Effector memory CD4-positive, alpha-beta T cell (primary cell): Measurements from ENCODE around the gene SETD1B.
A peak's percentile ranks its signal among the peaks of the same experiment; 100 is the strongest.
"Not testable (repeated sequence)": the region's sequence is repeated elsewhere in the genome, so short reads cannot be mapped to it uniquely, and the experiment has no call there.

Source experiments
- DNase-seq, 3 donors: peaks; one replicate each; pipeline ENCODE4 v3.0.0-alpha.2; 2020
- H3K27ac ChIP-seq: 2 replicates; pipeline ENCODE4 v1.7.0; 2013; ENCODE audit warnings: mild to moderate bottlenecking, low read length, moderate library complexity; ENCODE audit not compliant: insufficient read depth, poor library complexity, severe bottlenecking
- H3K27me3 ChIP-seq: replicated peaks from 2 replicates; pipeline ENCODE4 v1.7.0; 2013; ENCODE audit warnings: mild to moderate bottlenecking, low read length; ENCODE audit not compliant: insufficient read depth, control insufficient read depth, poor library complexity, severe bottlenecking
- H3K36me3 ChIP-seq: 2 replicates; pipeline ENCODE4 v1.7.0; 2013; ENCODE audit warnings: mild to moderate bottlenecking, low read length, moderate library complexity; ENCODE audit not compliant: control insufficient read depth, insufficient read depth
- H3K4me1 ChIP-seq: 2 replicates; pipeline ENCODE4 v1.7.0; 2013; ENCODE audit warnings: low read length, mild to moderate bottlenecking; ENCODE audit not compliant: control insufficient read depth, insufficient read depth, poor library complexity, severe bottlenecking
- H3K4me3 ChIP-seq: 2 replicates; pipeline ENCODE4 v1.7.0; 2013; ENCODE audit warnings: low read length, low read depth, mild to moderate bottlenecking; ENCODE audit not compliant: insufficient read depth, poor library complexity, severe bottlenecking
- H3K9me3 ChIP-seq: 2 replicates; pipeline ENCODE4 v1.7.0; 2013; ENCODE audit warnings: mild to moderate bottlenecking, low read length, moderate library complexity; ENCODE audit not compliant: control insufficient read depth

The SETD1B gene

GRCh38 chr12:121789800-121790728 is 13.7 kb upstream of the SETD1B start:
- DNase-seq, result peak; percentile 93 to 94 (median 94)
- Histone ChIP-seq H3K4me1 (peaks cover 80% of the 10 kb centered on the region), H3K27ac (peak overlapping the region; percentile 99), H3K9me3 (no peaks in the 10 kb centered on the region), H3K4me3 (peak overlapping the region; percentile 50), H3K36me3 (no peaks in the 10 kb centered on the region), H3K27me3 (no peaks in the 10 kb centered on the region)

DNA sequence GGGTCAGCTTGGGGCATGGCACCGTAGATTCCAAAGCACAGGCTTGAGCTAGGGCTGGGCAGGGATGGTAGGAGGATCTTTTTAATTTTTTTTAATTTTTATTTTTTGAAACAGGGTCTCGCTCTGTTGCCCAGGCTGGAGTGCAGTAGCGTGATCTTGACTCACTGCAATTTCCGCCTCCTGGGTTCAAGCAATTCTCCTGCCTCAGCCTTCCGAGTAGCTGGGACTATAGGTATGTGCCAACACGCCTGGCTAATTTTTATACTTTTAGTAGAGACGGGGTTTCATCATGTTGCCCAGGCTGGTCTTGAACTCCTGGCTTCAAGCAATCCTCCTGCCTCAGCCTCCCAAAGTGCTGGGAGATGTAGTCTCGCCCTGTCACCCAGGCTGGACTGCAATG is 13.0 kb upstream of the SETD1B start:
- H3K27ac ChIP-seq, result peak overlapping the region; percentile 99
- DNase-seq, H3K36me3 ChIP-seq, H3K9me3 ChIP-seq, H3K27me3 ChIP-seq: not testable (repeated sequence)
- peaks cover 78% of the 10 kb centered on the region for H3K4me1 ChIP-seq
- H3K4me3 ChIP-seq, result peak overlapping the region; percentile 35

DNA sequence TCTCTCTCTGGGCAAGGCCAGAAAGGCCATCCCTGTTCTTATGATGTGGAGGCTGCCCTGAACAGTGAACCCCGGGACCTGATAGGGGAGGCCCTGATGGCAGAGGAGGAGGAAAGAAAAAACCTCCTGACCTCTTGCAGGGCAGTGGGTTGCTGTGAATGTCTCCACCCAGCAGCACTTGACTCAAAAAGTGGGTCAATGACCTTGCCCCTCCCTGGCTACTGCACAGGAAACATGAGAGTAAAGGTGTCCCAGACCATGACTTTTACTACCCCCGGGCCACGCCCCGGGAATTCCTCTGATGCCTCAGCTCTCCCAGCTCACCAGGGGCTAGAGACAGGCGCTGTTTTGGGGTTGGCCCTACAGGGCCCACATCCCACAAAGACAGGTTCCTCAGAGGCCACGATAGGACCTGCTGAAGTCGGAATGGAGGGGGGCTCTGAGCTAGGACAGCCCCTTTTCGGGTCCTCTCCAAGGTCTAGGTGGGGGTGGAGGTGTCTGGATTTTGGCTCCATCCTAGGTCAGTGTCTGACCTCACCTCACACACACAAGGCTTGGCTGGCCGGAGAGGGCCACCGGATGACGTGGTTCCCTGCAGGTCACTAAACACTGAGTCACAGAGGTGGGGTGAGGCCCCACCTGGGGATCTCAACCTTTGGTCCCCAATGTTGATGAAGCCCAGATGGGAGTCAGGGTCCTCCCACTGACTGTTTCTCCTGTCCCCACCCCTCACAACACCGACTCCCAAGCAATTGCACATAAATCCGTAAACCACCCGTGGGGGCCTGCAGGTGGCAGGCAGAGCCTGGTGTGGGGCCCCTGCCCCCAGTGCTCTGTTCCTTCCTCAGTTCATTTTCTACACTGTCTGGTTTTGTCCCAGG is 11.9 kb upstream of the SETD1B start:
- Histone ChIP-seq H3K27ac (peak overlapping the region; percentile 99), H3K4me3 (peak overlapping the region; percentile 86), H3K4me1 (peaks cover 67% of the 10 kb centered on the region), H3K27me3 (no peaks in the 10 kb centered on the region), H3K9me3 (no peaks in the 10 kb centered on the region), H3K36me3 (peaks cover 3% of the 10 kb centered on the region)
- peak in 2 of 3 donors; percentile 59 to 64 for DNase-seq

DNA sequence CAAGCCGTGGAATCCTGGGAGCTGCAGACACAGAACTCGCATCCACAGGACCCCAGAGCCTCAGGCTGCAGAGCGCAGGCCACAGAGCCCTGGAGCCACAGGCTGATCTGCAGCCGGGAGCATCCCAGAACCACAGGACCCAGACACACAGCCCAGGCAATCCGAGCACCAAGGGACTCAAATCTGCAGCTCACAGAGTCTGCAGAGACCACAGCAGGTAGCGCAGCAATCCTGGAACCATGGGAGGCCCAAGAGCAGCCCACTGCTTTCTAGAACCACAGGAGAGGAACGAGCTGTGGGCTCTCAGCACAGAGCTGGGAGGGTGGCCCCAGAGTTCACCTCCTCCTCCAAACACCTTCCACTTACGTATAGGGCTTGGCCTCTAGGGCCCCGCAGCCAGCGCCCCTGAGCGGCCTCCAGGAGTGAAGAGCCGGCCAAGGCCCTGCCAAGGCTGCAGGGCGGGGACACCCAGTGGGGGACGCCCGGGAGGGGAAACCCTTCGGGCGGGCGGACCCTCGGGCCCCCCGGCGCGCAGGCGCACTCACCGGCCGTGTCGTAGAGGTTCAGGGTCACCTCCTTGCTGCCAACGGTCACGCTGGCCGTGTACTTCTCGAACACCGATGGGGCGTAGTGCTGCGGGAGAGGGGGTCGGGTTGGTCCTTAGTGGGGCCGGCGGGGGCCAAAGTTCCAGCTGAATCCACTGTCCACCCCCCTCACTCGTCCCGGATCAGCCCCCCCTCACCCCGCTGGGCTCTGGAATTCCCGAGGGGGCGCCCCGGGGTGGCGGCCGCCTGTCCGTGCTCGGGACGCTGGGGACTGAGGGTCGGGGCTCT is 11.0 kb upstream of the SETD1B start:
- Histone ChIP-seq H3K27me3 (no peaks in the 10 kb centered on the region), H3K4me1 (peaks cover 60% of the 10 kb centered on the region), H3K27ac (peak overlapping the region; percentile 99), H3K36me3 (peaks cover 10% of the 10 kb centered on the region), H3K4me3 (peak overlapping the region; percentile 86), H3K9me3 (no peaks in the 10 kb centered on the region)
- peak in 1 of 3 donors; percentile 50 for DNase-seq

- Histone ChIP-seq H3K4me1 (peaks cover 60% of the 10 kb centered on the region), H3K36me3 (peaks cover 13% of the 10 kb centered on the region), H3K27me3 (no peaks in the 10 kb centered on the region), H3K9me3 (no peaks in the 10 kb centered on the region), H3K4me3 (peak within 1 kb of the TSS; percentile 86), H3K27ac (peak within 1 kb of the TSS; percentile 99)
- DNase-seq, result no peak
These were observed 10.4 kb upstream of the SETD1B start, which contains the start of gene RHOF for GRCh38 chr12:121793440-121793837. TSS of gene RHOF (minus strand) at chr12:121793688. CDS start at chr12:121793633, 55 bp downstream.

DNA sequence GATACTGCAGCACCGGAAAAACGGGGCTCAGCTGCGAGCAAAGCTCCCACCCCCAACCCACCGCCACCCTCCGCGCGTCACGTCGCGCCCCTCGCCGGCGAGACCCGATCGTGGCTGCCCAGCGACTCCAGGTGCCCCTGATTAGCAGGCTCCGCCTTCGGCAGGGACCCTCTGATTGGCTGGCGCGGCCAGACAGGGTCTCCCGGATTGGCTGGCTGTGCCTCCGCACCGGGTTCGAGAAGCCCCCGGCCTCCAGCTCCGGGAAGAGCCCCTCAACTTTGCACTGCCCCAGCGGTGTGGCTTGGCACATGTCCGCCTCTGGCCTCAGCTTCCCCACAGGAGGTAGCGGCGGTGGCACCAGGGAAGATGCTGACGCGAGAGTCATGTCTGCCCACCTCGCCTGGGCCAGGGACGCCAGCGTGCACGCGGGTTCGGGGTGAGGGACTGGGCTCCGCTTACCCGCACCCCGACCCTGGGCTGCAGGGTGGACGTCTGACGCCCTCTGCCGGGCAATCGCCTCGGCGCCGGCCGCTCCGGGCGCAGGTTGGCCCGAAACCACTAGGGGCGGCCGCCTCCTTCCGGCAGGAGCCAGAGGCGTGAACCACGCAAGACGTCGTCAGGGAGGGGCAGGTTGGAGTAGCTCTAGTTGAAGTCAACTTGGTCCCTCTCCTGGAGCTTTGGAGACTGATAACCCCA is 9.8 kb upstream of the SETD1B start:
- peaks cover 17% of the 10 kb centered on the region for H3K36me3 ChIP-seq
- no peaks in the 10 kb centered on the region for H3K27me3 ChIP-seq
- H3K27ac ChIP-seq, result peak overlapping the region; percentile 99
- peak; percentile 89 to 93 (median 92) for DNase-seq
- no peaks in the 10 kb centered on the region for H3K9me3 ChIP-seq
- H3K4me3 ChIP-seq, result peak overlapping the region; percentile 86
- peaks cover 60% of the 10 kb centered on the region for H3K4me1 ChIP-seq

DNA sequence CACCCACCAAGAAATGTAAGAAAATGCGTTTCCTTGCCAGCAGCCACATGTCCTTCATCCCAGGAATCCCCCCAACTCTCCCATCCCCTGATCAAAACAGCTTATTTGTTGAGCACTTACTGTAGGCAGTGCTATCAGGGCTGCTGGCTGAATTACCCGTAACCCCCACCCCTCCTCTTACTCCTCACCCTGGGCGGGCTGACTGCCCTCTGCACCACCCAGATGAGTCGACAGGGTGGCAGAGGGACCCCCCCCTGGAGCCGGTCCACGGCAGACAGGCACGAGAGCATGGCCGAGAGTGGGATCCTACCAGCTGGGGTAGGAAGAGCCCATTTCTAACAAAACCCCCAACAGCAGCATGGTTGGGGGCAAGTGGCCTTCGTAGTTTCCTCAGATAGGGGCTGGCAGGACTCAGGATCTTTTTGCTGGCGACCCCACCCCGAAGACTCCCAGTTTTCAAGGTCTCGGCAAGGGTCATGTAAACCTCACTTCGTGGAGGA is 9.2 kb upstream of the SETD1B start:
- H3K27ac ChIP-seq, result peak overlapping the region; percentile 99
- peaks cover 17% of the 10 kb centered on the region for H3K36me3 ChIP-seq
- no peaks in the 10 kb centered on the region for H3K9me3 ChIP-seq
- H3K27me3 ChIP-seq, result no peaks in the 10 kb centered on the region
- DNase-seq, result no peak
- peaks cover 58% of the 10 kb centered on the region for H3K4me1 ChIP-seq
- peak overlapping the region; percentile 33 for H3K4me3 ChIP-seq

- peaks cover 53% of the 10 kb centered on the region for H3K4me1 ChIP-seq
- H3K27me3 ChIP-seq, result no peaks in the 10 kb centered on the region
- H3K27ac ChIP-seq, result peak overlapping the region; percentile 99
- peaks cover 17% of the 10 kb centered on the region for H3K36me3 ChIP-seq
- H3K4me3 ChIP-seq, result no peak overlapping the region
- no peaks in the 10 kb centered on the region for H3K9me3 ChIP-seq
- peak; percentile 71 to 80 (median 73) for DNase-seq
These were observed 8.5 kb upstream of the SETD1B start for GRCh38 chr12:121795034-121795968.
